ENCODE data around the gene PCLAF. TPM values are rescaled to one million over a fixed set of nuclear protein-coding genes. Genes with fewer than 3 reads are reported as not detected.

The PCLAF gene
- total RNA-seq, 4 donors from 2014 or later, result 1.6 TPM; not detected in 3

DNA sequence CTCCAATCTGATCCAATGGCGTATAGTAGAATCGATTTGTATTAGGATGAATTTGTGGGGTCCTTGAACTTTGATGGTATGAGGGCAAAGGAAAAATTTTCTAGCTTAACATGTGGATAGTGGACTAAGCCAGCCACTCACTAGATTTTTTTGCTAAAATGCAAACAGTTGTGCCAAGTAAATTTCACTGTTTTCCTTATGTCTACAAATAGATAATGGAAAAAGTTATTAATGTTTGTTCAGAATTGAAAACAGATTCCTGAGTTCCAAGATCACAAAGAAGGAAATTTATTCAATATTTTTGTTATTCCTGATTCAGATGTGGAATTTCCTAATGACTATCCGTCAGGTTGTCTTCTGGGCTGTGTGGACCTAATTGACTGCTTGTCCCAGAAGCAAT lies 44.0 kb upstream of the PCLAF start:
- no peaks in the 10 kb centered on the region for H3K9me3 ChIP-seq

DNA sequence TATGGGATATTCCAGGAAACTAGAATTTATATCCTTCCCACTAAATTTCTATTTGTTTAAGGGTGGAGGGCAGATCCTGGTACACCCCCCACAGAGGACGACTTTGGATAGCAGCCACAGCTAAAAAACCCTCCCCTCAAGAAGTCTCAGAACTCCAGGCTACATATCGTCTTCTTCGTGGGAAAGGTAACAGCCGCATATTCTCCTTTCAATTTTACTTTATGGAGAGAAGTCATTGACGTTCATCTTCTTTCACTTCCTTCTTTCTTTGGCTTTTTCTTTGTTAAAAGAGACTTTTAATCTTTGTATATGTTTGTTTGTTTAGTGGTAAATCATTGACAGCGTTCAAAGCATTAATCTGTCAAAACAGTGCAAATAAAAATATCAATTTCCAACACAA lies 42.7 kb upstream of the PCLAF start:
- H3K27me3 ChIP-seq, result no peaks in the 10 kb centered on the region
- peaks cover 0 to 87% (median 4%) of the 10 kb centered on the region in 3 donors for H3K36me3 ChIP-seq
- no peaks in the 10 kb centered on the region for H3K9me3 ChIP-seq
- H3K27ac ChIP-seq, result no peak overlapping the region
- DNase-seq (ENCODE audit: low spot score in 2 of 2), result no peak
- H3K4me3 ChIP-seq, result no peak overlapping the region
- TF ChIP-seq, protein P1, sequence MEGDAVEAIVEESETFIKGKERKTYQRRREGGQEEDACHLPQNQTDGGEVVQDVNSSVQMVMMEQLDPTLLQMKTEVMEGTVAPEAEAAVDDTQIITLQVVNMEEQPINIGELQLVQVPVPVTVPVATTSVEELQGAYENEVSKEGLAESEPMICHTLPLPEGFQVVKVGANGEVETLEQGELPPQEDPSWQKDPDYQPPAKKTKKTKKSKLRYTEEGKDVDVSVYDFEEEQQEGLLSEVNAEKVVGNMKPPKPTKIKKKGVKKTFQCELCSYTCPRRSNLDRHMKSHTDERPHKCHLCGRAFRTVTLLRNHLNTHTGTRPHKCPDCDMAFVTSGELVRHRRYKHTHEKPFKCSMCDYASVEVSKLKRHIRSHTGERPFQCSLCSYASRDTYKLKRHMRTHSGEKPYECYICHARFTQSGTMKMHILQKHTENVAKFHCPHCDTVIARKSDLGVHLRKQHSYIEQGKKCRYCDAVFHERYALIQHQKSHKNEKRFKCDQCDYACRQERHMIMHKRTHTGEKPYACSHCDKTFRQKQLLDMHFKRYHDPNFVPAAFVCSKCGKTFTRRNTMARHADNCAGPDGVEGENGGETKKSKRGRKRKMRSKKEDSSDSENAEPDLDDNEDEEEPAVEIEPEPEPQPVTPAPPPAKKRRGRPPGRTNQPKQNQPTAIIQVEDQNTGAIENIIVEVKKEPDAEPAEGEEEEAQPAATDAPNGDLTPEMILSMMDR (IDR thresholded peaks at IDR 0.05), result no peak
- TF ChIP-seq POLR2A (IDR thresholded peaks at IDR 0.05) (no peak), EP300 (IDR thresholded peaks at IDR 0.05) (no peak)
- H3K4me1 ChIP-seq, result no peaks in the 10 kb centered on the region
- 76 to 82% methylated on average over 6 of the region's 6 CpGs for WGBS, 2 donors

More for the DNA sequence above, 44.0 kb upstream of the PCLAF start:
- Histone ChIP-seq H3K4me3 (no peak overlapping the region), H3K36me3 (peaks cover 0 to 76% (median 0%) of the 10 kb centered on the region in 3 donors), H3K4me1 (peaks cover 0 to 7% (median 3%) of the 10 kb centered on the region in 4 donors), H3K27me3 (no peaks in the 10 kb centered on the region), H3K27ac (no peak overlapping the region)
- no peak for DNase-seq (ENCODE audit: low spot score in 2 of 2)
- WGBS, 2 donors, result 75 to 87% methylated on average over 3 of the region's 3 CpGs
- TF ChIP-seq, protein P1 (IDR thresholded peaks at IDR 0.05), result no peak
- no peak for TF ChIP-seq POLR2A (IDR thresholded peaks at IDR 0.05)
- TF ChIP-seq EP300 (IDR thresholded peaks at IDR 0.05), result no peak

DNA sequence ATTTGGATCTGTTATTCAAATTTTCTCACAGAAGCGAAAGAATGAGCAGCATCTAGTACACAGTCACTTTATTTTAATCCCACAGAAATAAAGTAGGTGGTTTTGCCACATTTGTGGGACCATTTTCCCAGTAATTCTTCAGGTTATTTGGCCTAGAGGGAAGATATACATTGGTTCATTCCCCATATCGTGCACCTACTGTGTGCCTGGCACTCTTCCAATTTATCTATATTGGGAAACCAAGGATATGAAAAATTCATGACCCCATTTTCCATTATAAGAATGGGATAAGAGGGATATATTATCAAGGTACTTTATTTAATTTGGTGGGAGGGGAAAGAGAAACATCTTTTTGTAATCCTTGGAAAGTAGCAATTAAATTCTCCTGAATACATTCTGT lies 41.5 kb upstream of the PCLAF start:
- no peaks in the 10 kb centered on the region for H3K27me3 ChIP-seq
- WGBS, 2 donors, result 80 to 90% methylated on average over 2 of the region's 2 CpGs
- peaks cover 0 to 89% (median 4%) of the 10 kb centered on the region in 3 donors for H3K36me3 ChIP-seq
- TF ChIP-seq POLR2A (IDR thresholded peaks at IDR 0.05), result no peak
- TF ChIP-seq EP300 (IDR thresholded peaks at IDR 0.05), result no peak
- TF ChIP-seq, protein P1 (IDR thresholded peaks at IDR 0.05), result no peak
- no peak overlapping the region for H3K4me3 ChIP-seq
- no peaks in the 10 kb centered on the region for H3K4me1 ChIP-seq
- no peaks in the 10 kb centered on the region for H3K9me3 ChIP-seq
- no peak overlapping the region for H3K27ac ChIP-seq
- DNase-seq (ENCODE audit: low spot score in 2 of 2), result no peak

DNA sequence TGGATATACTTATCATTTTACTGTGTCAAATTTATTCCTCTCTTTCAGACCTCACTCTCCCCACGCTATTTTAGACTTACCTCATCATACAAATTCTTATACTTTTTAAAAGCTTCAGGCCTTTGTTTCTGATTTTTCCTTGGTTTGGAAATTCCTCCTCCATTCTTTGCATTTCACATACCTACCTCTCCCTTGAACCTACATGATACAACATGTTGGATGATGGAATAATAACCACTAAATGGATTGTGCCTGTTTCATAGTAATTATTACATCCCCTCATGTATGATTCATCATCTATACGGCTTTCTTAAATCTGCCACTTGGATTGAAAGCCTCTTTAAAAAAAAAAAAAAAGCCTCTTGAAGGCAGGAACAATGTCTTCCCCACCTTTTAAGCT lies 31.0 kb upstream of the PCLAF start:
- no peaks in the 10 kb centered on the region for H3K4me1 ChIP-seq
- TF ChIP-seq, protein P1 (IDR thresholded peaks at IDR 0.05), result no peak
- TF ChIP-seq POLR2A (IDR thresholded peaks at IDR 0.05) (no peak), EP300 (IDR thresholded peaks at IDR 0.05) (no peak)
- no peaks in the 10 kb centered on the region for H3K9me3 ChIP-seq
- DNase-seq (ENCODE audit: low spot score in 2 of 2), result no peak
- H3K4me3 ChIP-seq, result no peak overlapping the region
- WGBS, 2 donors, result 81 to 85% methylated on average over 2 of the region's 2 CpGs
- H3K36me3 ChIP-seq, result peaks cover 0 to 94% (median 10%) of the 10 kb centered on the region in 3 donors
- H3K27me3 ChIP-seq, result no peaks in the 10 kb centered on the region
- no peak overlapping the region for H3K27ac ChIP-seq

DNA sequence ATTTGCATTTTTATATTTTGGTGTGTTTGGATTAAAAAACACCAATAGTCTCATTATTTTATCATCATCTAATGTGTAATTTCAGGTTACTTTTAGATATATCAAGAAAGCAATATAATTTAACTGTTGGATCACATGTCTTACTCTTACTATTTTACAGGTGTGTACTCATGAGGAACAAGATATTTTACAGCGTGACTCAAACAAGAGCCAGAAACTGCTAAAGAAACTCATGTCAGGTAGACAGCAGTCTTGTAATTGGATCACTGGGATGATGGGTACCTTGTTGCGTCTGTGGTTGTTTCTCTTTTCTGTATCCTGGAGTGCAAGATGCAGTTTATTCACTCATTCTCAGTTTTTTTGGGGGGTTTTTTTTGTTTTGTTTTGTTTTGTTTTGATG lies 19.3 kb upstream of the PCLAF start:
- no peaks in the 10 kb centered on the region for H3K27me3 ChIP-seq
- H3K9me3 ChIP-seq, result no peaks in the 10 kb centered on the region
- H3K4me1 ChIP-seq, result no peaks in the 10 kb centered on the region
- no peak for DNase-seq (ENCODE audit: low spot score in 2 of 2)
- H3K27ac ChIP-seq, result no peak overlapping the region
- no peak for TF ChIP-seq POLR2A (IDR thresholded peaks at IDR 0.05)
- TF ChIP-seq, protein P1 (IDR thresholded peaks at IDR 0.05), result no peak
- TF ChIP-seq EP300 (IDR thresholded peaks at IDR 0.05), result no peak
- H3K36me3 ChIP-seq, result peaks cover 3 to 98% (median 29%) of the 10 kb centered on the region in 3 donors
- no peak overlapping the region for H3K4me3 ChIP-seq
- WGBS, 2 donors, result 96% methylated on average over 2 of the region's 2 CpGs
